ENCODE data around the gene EPYC.

- no peak for TF ChIP-seq CTCF (IDR thresholded peaks at IDR 0.05)
- no peak for TF ChIP-seq POLR2A (IDR thresholded peaks at IDR 0.05)
- no peak for TF ChIP-seq EP300 (IDR thresholded peaks at IDR 0.05)
- no peak for TF ChIP-seq POLR2AphosphoS5 (IDR thresholded peaks at IDR 0.05)
These were observed 89.4 kb downstream of the EPYC start for GRCh38 chr12:90915353-90915752.

Measured in gastroesophageal sphincter (tissue), 3 donors.